K562 (cell line): ENCODE data around the gene MAST3. TPM values are rescaled to one million over a fixed set of nuclear protein-coding genes. Genes with fewer than 3 reads are reported as not detected.
A peak's percentile ranks its signal among the peaks of the same experiment; 100 is the strongest.

ENCODE experiments used
- ARHGAP35 ChIP-seq: fragments of 450-650 bp; IDR thresholded peaks from 2 replicates; pipeline ENCODE4 v1.6.1; 2018; ENCODE audit not compliant: partially characterized antibody
- CBX5 ChIP-seq: IDR thresholded peaks from 2 replicates; pipeline ENCODE4 v1.6.1; 2014; ENCODE audit warnings: low read depth, borderline replicate concordance
- CCNT2 ChIP-seq: IDR thresholded peaks from 2 replicates; pipeline ENCODE4 v1.6.1; 2011; ENCODE audit warnings: borderline replicate concordance, low read depth, mild to moderate bottlenecking, moderate library complexity, mixed read lengths, low read length; ENCODE audit not compliant: insufficient read length; ENCODE audit errors: extremely low read depth
- EGR1 ChIP-seq: fragments of 450-650 bp; conservative IDR thresholded peaks from 2 replicates; pipeline ENCODE4 v1.6.1; 2017; ENCODE audit warnings: mild to moderate bottlenecking
- EP400 ChIP-seq: fragments of 450-650 bp; IDR thresholded peaks from 2 replicates; pipeline ENCODE4 v1.6.1; 2017; ENCODE audit warnings: antibody characterized with exemption, mild to moderate bottlenecking, moderate library complexity
- GATAD2A ChIP-seq: fragments of 450-650 bp; IDR thresholded peaks from 2 replicates; pipeline ENCODE4 v1.6.1; 2017
- MAX ChIP-seq: sonication (generic); formaldehyde crosslinking; IDR thresholded peaks from 2 replicates; pipeline ENCODE4 v1.9.0; 2022; ENCODE audit warnings: mild to moderate bottlenecking, missing genetic modification reagents
- NCOA6 ChIP-seq: fragments of 450-650 bp; IDR thresholded peaks from 2 replicates; pipeline ENCODE4 v1.6.1; 2017; ENCODE audit warnings: mild to moderate bottlenecking
- NFIC ChIP-seq: fragments of 450-650 bp; IDR thresholded peaks from 2 replicates; pipeline ENCODE4 v1.6.1; 2017; ENCODE audit warnings: mild to moderate bottlenecking, inconsistent platforms
- NR2C1 ChIP-seq, 2 experiments: fragments of 450-650 bp; IDR thresholded peaks; 2 replicates each; pipeline ENCODE4 v1.6.1; 2017; ENCODE audit warnings: mild to moderate bottlenecking in 2 of 2, antibody characterized with exemption in 1 of 2, inconsistent platforms in 1 of 2, missing compliant biosample characterization in 1 of 2, missing genetic modification characterization in 1 of 2
- NR4A1 ChIP-seq, 2 experiments: fragments of 250-450 bp in 1 of 2; fragments of 450-650 bp in 1 of 2; sonication (Bioruptor Pico) in 1 of 2; IDR thresholded peaks; 2 replicates each; pipeline versions ENCODE4 v1.4.0 to v1.6.1; 2016 to 2020; ENCODE audit warnings: mild to moderate bottlenecking in 2 of 2, missing compliant biosample characterization in 1 of 2, missing genetic modification characterization in 1 of 2, moderate library complexity in 1 of 2
- PHB2 ChIP-seq: fragments of 450-650 bp; IDR thresholded peaks from 2 replicates; pipeline ENCODE4 v1.6.1; 2017; ENCODE audit warnings: low read depth
- PTBP1 ChIP-seq: fragments of 200-400 bp; formaldehyde crosslinking; IDR thresholded peaks from 2 replicates; pipeline ENCODE4 v1.6.1; 2017; ENCODE audit warnings: low read depth, low read length
- RB1 ChIP-seq: fragments of 450-650 bp; IDR thresholded peaks from 2 replicates; pipeline ENCODE4 v1.6.1; 2017; ENCODE audit warnings: low read depth, mild to moderate bottlenecking
- RNF219 ChIP-seq: fragments of 250-450 bp; sonication (Bioruptor Pico); IDR thresholded peaks from 2 replicates; pipeline ENCODE4 v1.5.0; 2022; ENCODE audit warnings: mild to moderate bottlenecking
- SMAD3 ChIP-seq: fragments of 450-650 bp; formaldehyde crosslinking; conservative IDR thresholded peaks from 2 replicates; pipeline ENCODE4 v1.4.0; 2020; ENCODE audit warnings: mild to moderate bottlenecking
- SNRNP70 ChIP-seq: fragments of 200-400 bp; formaldehyde crosslinking; optimal IDR thresholded peaks from 2 replicates; pipeline ENCODE3; 2017; ENCODE audit warnings: low read depth, low read length
- TAF7 ChIP-seq: fragments of 450-650 bp; IDR thresholded peaks from 2 replicates; pipeline ENCODE4 v1.6.1; 2016; ENCODE audit warnings: missing genetic modification characterization, missing compliant biosample characterization
- TBP ChIP-seq: optimal IDR thresholded peaks from 2 replicates; pipeline ENCODE3; 2011; ENCODE audit warnings: low read depth, low read length, improper control_type of control experiment
- VEZF1 ChIP-seq: fragments of 200-800 bp; sonication (Bioruptor generic); IDR thresholded peaks from 2 replicates; pipeline ENCODE4 v1.6.1; 2017; ENCODE audit warnings: missing genetic modification characterization, missing compliant biosample characterization
- ZBTB7A ChIP-seq: IDR thresholded peaks from 2 replicates; pipeline ENCODE4 v1.6.1; 2011; ENCODE audit warnings: low read depth, mild to moderate bottlenecking, low read length, moderate library complexity, borderline replicate concordance; ENCODE audit not compliant: control insufficient read depth
- ZFX ChIP-seq: sonication (generic); formaldehyde crosslinking; IDR thresholded peaks from 2 replicates; pipeline ENCODE4 v1.8.0; 2022; ENCODE audit warnings: mild to moderate bottlenecking, missing genetic modification reagents, moderate library complexity
- ZNF282 ChIP-seq: sonication (generic); formaldehyde crosslinking; IDR thresholded peaks from 2 replicates; pipeline ENCODE4 v1.8.1; 2023; ENCODE audit warnings: missing genetic modification reagents
- ZNF717 ChIP-seq: fragments of 250-450 bp; sonication (Bioruptor Pico); IDR thresholded peaks from 2 replicates; pipeline ENCODE4 v1.5.0; 2021
- polyA plus RNA-seq, 8 experiments: library from polyadenylated mRNA; depleted of rRNA in 4 of 8; stranded (reverse) in 5 of 8; unstranded in 3 of 8; fragments of >200 nt; fragmentation: Nextera tagmentation in 2 of 8; fragmentation: Illumina TruSeq in 1 of 8; extraction: Ambion mirVana in 2 of 8; extraction: Trizol in 1 of 8; gene quantifications; 2 replicates each; pipeline versions ENCODE4 v1.2.1 to v1.2.3, GENCODE V29; 2011 to 2014; ENCODE audit warnings: inconsistent platforms in 1 of 8, missing spikeins in 1 of 8
- total RNA-seq, 7 experiments: library from RNA; depleted of rRNA in 6 of 7; stranded (reverse); fragments of >200 nt in 6 of 7; fragmentation: Illumina TruSeq in 2 of 7; extraction: Trizol in 2 of 7; gene quantifications; 2 replicates each; pipeline versions ENCODE4 v1.2.1 to v1.2.3, GENCODE V29; 2011 to 2021; ENCODE audit warnings: low replicate concordance in 1 of 7

Gene MAST3
- total and polyA plus RNA-seq, 9 of the 15 experiments (the other 6 are each of a cell fraction or from before 2014, with no cell fraction given) = 0.94 to 9.9 (median 2.4) TPM

DNA sequence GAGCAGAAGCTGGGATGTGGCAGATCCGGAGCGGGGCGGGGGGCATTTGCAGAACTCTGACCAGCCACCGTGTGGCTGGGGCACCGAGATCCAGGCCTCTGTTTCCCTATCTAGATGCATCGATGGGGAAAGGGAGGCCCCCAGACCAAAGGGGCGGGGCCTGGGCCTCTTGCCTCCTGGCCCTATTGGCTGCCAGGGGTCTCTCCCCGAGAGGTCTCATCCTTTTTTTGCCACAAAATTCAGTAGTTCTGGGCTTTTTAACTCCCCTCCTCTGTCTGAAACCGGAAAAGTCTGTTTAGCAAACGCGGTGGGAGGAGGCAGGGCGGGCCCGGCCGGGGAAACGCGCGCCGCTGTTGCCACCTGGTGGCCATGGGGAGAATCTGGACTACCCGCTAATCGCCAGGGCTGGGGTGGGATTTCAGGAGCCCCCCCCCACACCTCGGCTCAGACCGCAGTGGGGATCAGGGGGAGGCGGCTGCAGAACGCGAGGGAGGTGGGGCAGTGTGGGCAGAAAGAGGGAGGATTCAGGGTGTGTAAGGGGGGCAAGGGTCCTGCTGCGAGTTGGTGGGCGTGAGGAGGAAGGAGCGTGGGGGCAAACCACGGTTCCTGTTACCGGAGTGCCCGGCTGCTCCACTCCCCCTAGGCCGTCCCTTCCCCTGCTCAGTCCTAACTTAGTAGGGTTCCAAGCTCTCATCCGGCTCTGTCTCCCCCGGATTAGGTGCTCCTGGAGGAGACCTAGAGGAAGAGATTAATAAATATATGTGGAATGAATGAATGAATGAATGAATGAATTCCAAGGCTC, 39.2 kb upstream of the MAST3 start (continued):
- TF ChIP-seq VEZF1 (CRISPR knock-in tag) = peak; percentile 85
- TF ChIP-seq EP400 = peak; percentile 52
- no peak for TF ChIP-seq SNRNP70
- peak; percentile 62; the same call in 1 of the 2 replicates for TF ChIP-seq ZFX (CRISPR knock-in tag)
- no peak for TF ChIP-seq PTBP1
- no peak for TF ChIP-seq NCOA6
- no peak for TF ChIP-seq CBX5
- no peak for TF ChIP-seq NR2C1 (IDR thresholded peaks at IDR 0.05)
- no peak for TF ChIP-seq NR2C1 (tag; IDR thresholded peaks at IDR 0.05)
- TF ChIP-seq ZNF717 (CRISPR knock-in tag) = no peak
- TF ChIP-seq TBP = peak; percentile 32
- TF ChIP-seq CCNT2 = peak; percentile 33
- no peak for TF ChIP-seq ARHGAP35
- TF ChIP-seq MAX = peak; percentile 59; the same call in 1 of the 2 replicates
- no peak for TF ChIP-seq NFIC
- peak; percentile 97 for TF ChIP-seq GATAD2A
- TF ChIP-seq RNF219 (CRISPR knock-in tag) = no peak
- TF ChIP-seq TAF7 (tag) = peak; percentile 26; the same call in 1 of the 2 replicates
- TF ChIP-seq ZNF282 (CRISPR knock-in tag) = no peak
- peak; percentile 68 for TF ChIP-seq EGR1
- TF ChIP-seq PHB2 = no peak
- TF ChIP-seq ZBTB7A = peak; percentile 98
- TF ChIP-seq SMAD3 (CRISPR knock-in tag) = no peak
- no peak for TF ChIP-seq NR4A1 (CRISPR knock-in tag; IDR thresholded peaks at IDR 0.05)
- TF ChIP-seq NR4A1 (tag; IDR thresholded peaks at IDR 0.05) = 0 out of 2 replicates have a peak, but pooled peaks have one; percentile 31
- peak; percentile 76 for TF ChIP-seq RB1
